Neural progenitor cell (in vitro differentiated cells): ENCODE measurements around the gene LRP1B. TPM values are rescaled to one million over a fixed set of nuclear protein-coding genes. Genes with fewer than 3 reads are reported as not detected.
A peak's percentile ranks its signal among the peaks of the same experiment; 100 is the strongest.
"Not testable (repeated sequence)": the region's sequence is repeated elsewhere in the genome, so short reads cannot be mapped to it uniquely, and the experiment has no call there.

Experiments
- DNase-seq: peaks from one replicate; pipeline ENCODE4 v3.0.0-alpha.2; 2016; ENCODE audit warnings: low spot score
- H2AFZ ChIP-seq: fragments of 200-600 bp; sonication (generic); replicated peaks from 2 replicates; pipeline ENCODE4 v1.6.1; 2016; ENCODE audit warnings: antibody characterized with exemption
- H3F3A ChIP-seq: fragments of 200-600 bp; sonication (generic); 2 replicates; pipeline ENCODE4 v1.6.1; 2016; ENCODE audit warnings: antibody characterized with exemption, low read depth
- H3K27ac ChIP-seq: fragments of 200-600 bp; sonication (generic); 2 replicates; pipeline ENCODE4 v1.5.1; 2016; ENCODE audit warnings: mild to moderate bottlenecking
- H3K27me3 ChIP-seq: fragments of 200-600 bp; sonication (generic); 2 replicates; pipeline ENCODE4 v1.6.1; 2016; ENCODE audit warnings: mild to moderate bottlenecking, moderate library complexity
- H3K36me3 ChIP-seq: fragments of 200-600 bp; sonication (generic); 2 replicates; pipeline ENCODE4 v1.5.1; 2016
- H3K4me1 ChIP-seq: fragments of 200-600 bp; sonication (generic); 2 replicates; pipeline ENCODE4 v1.6.1; 2016; ENCODE audit warnings: mixed run types
- H3K4me2 ChIP-seq: fragments of 200-600 bp; sonication (generic); 2 replicates; pipeline ENCODE4 v1.6.1; 2016
- H3K4me3 ChIP-seq: fragments of 200-600 bp; sonication (generic); 2 replicates; pipeline ENCODE4 v1.5.1; 2016
- H3K79me2 ChIP-seq: fragments of 200-600 bp; sonication (generic); 2 replicates; pipeline ENCODE4 v1.6.1; 2016; ENCODE audit warnings: low read depth
- H3K9ac ChIP-seq: fragments of 200-600 bp; sonication (generic); 2 replicates; pipeline ENCODE4 v1.6.1; 2016
- H3K9me3 ChIP-seq: fragments of 200-600 bp; sonication (generic); 2 replicates; pipeline ENCODE4 v1.5.1; 2016; ENCODE audit warnings: low read depth
- H4K20me1 ChIP-seq: fragments of 200-600 bp; sonication (generic); 2 replicates; pipeline ENCODE4 v1.6.1; 2016; ENCODE audit warnings: low read depth
- H3K27ac Mint-ChIP-seq: 3 replicates; pipeline ENCODE4 v1.8.0; 2021; ENCODE audit warnings: mixed read lengths
- H3K27me3 Mint-ChIP-seq: 2 replicates; pipeline ENCODE4 v1.8.0; 2022; ENCODE audit warnings: low read depth, mild to moderate bottlenecking, inconsistent platforms, moderate library complexity, mixed read lengths; ENCODE audit not compliant: insufficient read depth
- H3K36me3 Mint-ChIP-seq: 3 replicates; pipeline ENCODE4 v1.8.0; 2021; ENCODE audit warnings: mixed read lengths
- H3K4me1 Mint-ChIP-seq: 3 replicates; pipeline ENCODE4 v1.8.0; 2021; ENCODE audit warnings: mixed read lengths
- H3K4me3 Mint-ChIP-seq: 3 replicates; pipeline ENCODE4 v1.8.0; 2021; ENCODE audit warnings: mild to moderate bottlenecking, moderate library complexity, mixed read lengths
- H3K9me3 Mint-ChIP-seq: 3 replicates; pipeline ENCODE4 v1.8.0; 2020; ENCODE audit warnings: mixed read lengths
- EZH2 ChIP-seq: fragments of 200-600 bp; sonication (generic); IDR thresholded peaks from 2 replicates; pipeline ENCODE4 v1.6.1; 2017; ENCODE audit warnings: antibody characterized with exemption, mild to moderate bottlenecking, moderate library complexity
- EZH2phosphoT487 ChIP-seq: fragments of 200-600 bp; sonication (generic); IDR thresholded peaks from 2 replicates; pipeline ENCODE4 v1.6.1; 2017; ENCODE audit warnings: antibody characterized with exemption
- total RNA-seq: library from RNA; depleted of rRNA; stranded (reverse); fragments of >200 nt; gene quantifications from 2 replicates; pipeline ENCODE4 v1.2.3, GENCODE V29; 2015; ENCODE audit warnings: low replicate concordance
- TF ChIP-seq, protein P1 (sequence below): fragments of 200-600 bp; sonication (generic); IDR thresholded peaks from 2 replicates; pipeline ENCODE4 v1.5.1; 2017; ENCODE audit warnings: antibody characterized with exemption, mild to moderate bottlenecking

LRP1B gene
- total RNA-seq, 1 donor from 2014 or later, result not detected

GRCh38 chr2:140424471-140424870 is 1706.3 kb downstream of the LRP1B start:
- no peaks in the 10 kb centered on the region for H3K4me1 ChIP-seq
- no peaks in the 10 kb centered on the region for H3K9me3 ChIP-seq
- no peak overlapping the region for H3K27ac ChIP-seq
- DNase-seq, result peak; percentile 15
- no peaks in the 10 kb centered on the region for H4K20me1 ChIP-seq
- H3K9ac ChIP-seq, result no peak overlapping the region
- peaks cover 9% of the 10 kb centered on the region for H3K9me3 Mint-ChIP-seq
- H3K27me3 Mint-ChIP-seq, result no peaks in the 10 kb centered on the region
- no peak overlapping the region for H3K4me3 Mint-ChIP-seq
- no peaks in the 10 kb centered on the region for H3K36me3 ChIP-seq
- peaks cover 3% of the 10 kb centered on the region for H3K4me1 Mint-ChIP-seq
- no peaks in the 10 kb centered on the region for H3K79me2 ChIP-seq
- H3K27ac Mint-ChIP-seq, result no peak overlapping the region
- H3F3A ChIP-seq, result no peaks in the 10 kb centered on the region
- no peaks in the 10 kb centered on the region for H3K36me3 Mint-ChIP-seq
- H3K4me2 ChIP-seq, result no peak overlapping the region
- H3K4me3 ChIP-seq, result no peak overlapping the region
- no peak overlapping the region for H2AFZ ChIP-seq
- H3K27me3 ChIP-seq, result no peaks in the 10 kb centered on the region
- no peak for TF ChIP-seq EZH2phosphoT487
- TF ChIP-seq EZH2, result no peak
- TF ChIP-seq, protein P1, sequence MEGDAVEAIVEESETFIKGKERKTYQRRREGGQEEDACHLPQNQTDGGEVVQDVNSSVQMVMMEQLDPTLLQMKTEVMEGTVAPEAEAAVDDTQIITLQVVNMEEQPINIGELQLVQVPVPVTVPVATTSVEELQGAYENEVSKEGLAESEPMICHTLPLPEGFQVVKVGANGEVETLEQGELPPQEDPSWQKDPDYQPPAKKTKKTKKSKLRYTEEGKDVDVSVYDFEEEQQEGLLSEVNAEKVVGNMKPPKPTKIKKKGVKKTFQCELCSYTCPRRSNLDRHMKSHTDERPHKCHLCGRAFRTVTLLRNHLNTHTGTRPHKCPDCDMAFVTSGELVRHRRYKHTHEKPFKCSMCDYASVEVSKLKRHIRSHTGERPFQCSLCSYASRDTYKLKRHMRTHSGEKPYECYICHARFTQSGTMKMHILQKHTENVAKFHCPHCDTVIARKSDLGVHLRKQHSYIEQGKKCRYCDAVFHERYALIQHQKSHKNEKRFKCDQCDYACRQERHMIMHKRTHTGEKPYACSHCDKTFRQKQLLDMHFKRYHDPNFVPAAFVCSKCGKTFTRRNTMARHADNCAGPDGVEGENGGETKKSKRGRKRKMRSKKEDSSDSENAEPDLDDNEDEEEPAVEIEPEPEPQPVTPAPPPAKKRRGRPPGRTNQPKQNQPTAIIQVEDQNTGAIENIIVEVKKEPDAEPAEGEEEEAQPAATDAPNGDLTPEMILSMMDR, result no peak

DNA sequence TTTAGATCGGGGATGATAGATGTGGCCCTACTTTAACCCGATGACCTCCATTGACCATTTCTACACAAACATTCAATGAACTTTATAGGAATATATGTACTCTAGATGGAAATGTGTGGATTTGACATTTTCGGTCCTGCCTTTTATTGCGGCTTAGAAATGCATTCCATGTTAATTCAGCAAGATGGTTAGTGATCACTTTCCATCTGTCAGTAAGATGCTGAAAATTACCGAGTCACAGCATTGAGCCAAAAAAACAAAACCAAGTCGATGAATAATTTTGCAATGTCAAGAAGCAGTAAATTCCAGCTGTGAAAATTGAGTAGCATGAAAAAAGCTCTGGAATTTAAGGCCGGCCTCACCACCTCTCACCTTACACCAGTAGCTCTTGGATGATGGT is 1708.1 kb downstream of the LRP1B start:
- Histone ChIP-seq H3K27me3 (no peaks in the 10 kb centered on the region), H3K79me2 (no peaks in the 10 kb centered on the region), H4K20me1 (no peaks in the 10 kb centered on the region), H3K27ac (no peak overlapping the region), H2AFZ (no peak overlapping the region), H3K4me1 (no peaks in the 10 kb centered on the region), H3F3A (no peaks in the 10 kb centered on the region), H3K36me3 (no peaks in the 10 kb centered on the region), H3K4me2 (no peak overlapping the region), H3K4me3 (no peak overlapping the region), H3K9me3 (no peaks in the 10 kb centered on the region), H3K9ac (no peak overlapping the region)
- peaks cover 9% of the 10 kb centered on the region for H3K9me3 Mint-ChIP-seq
- DNase-seq, result no peak
- TF ChIP-seq, protein P1, result no peak
- TF ChIP-seq EZH2phosphoT487 (no peak), EZH2 (no peak)
- H3K27ac Mint-ChIP-seq, result no peak overlapping the region
- H3K27me3 Mint-ChIP-seq, result no peaks in the 10 kb centered on the region
- H3K4me3 Mint-ChIP-seq, result no peak overlapping the region
- no peaks in the 10 kb centered on the region for H3K36me3 Mint-ChIP-seq
- H3K4me1 Mint-ChIP-seq, result peaks cover 3% of the 10 kb centered on the region

DNA sequence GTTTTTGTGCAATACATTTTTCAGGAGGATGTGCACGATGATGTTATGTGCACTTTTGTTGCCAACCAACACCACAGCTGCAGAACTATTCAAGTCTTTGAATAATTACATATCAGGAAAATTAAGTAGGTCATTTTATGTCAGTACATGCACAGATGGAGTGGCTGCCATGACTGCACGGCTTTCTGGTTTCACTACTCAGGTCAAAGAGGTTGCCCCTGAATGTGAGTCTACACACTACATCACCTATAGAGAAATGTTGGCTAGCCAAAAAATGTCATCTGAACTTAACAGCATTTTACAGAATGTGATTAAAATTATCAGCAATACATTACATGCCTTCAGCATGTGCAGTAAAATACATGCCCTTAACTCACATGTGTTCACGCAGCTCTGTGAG is 1713.3 kb downstream of the LRP1B start:
- H3K4me3 Mint-ChIP-seq, result no peak overlapping the region
- TF ChIP-seq EZH2phosphoT487, result no peak
- TF ChIP-seq EZH2, result no peak
- TF ChIP-seq, protein P1, result no peak
- H3K36me3 Mint-ChIP-seq, result no peaks in the 10 kb centered on the region
- Histone ChIP-seq H3K27me3 (no peaks in the 10 kb centered on the region), H3K79me2 (no peaks in the 10 kb centered on the region), H3K4me1 (no peaks in the 10 kb centered on the region), H3K27ac (no peak overlapping the region), H3K4me3 (no peak overlapping the region), H3K9ac (no peak overlapping the region), H3K9me3 (no peaks in the 10 kb centered on the region), H3K36me3 (no peaks in the 10 kb centered on the region), H3F3A (no peaks in the 10 kb centered on the region), H4K20me1 (no peaks in the 10 kb centered on the region), H3K4me2 (no peak overlapping the region), H2AFZ (no peak overlapping the region)
- H3K9me3 Mint-ChIP-seq, result peaks cover 8% of the 10 kb centered on the region
- no peak for DNase-seq
- H3K27me3 Mint-ChIP-seq, result no peaks in the 10 kb centered on the region
- no peak overlapping the region for H3K27ac Mint-ChIP-seq
- no peaks in the 10 kb centered on the region for H3K4me1 Mint-ChIP-seq

- Histone ChIP-seq H3K4me3 (no peak overlapping the region), H3K4me1 (no peaks in the 10 kb centered on the region), H3K9me3 (no peaks in the 10 kb centered on the region), H2AFZ (no peak overlapping the region), H3K27ac (no peak overlapping the region), H4K20me1 (no peaks in the 10 kb centered on the region), H3K4me2 (no peak overlapping the region), H3F3A (no peaks in the 10 kb centered on the region), H3K9ac (no peak overlapping the region), H3K36me3 (no peaks in the 10 kb centered on the region), H3K79me2 (no peaks in the 10 kb centered on the region), H3K27me3 (no peaks in the 10 kb centered on the region)
- Mint-ChIP-seq H3K4me3 (no peak overlapping the region), H3K4me1 (no peaks in the 10 kb centered on the region), H3K36me3 (no peaks in the 10 kb centered on the region), H3K27me3 (no peaks in the 10 kb centered on the region), H3K27ac (no peak overlapping the region), H3K9me3 (peaks cover 8% of the 10 kb centered on the region)
- DNase-seq, result no peak
- TF ChIP-seq EZH2phosphoT487, result no peak
Measured at GRCh38 chr2:140416577-140416976, 1714.2 kb downstream of the LRP1B start.

- not testable (repeated sequence) for H3K4me2 ChIP-seq, H3K36me3 Mint-ChIP-seq, H2AFZ ChIP-seq, H3K9me3 Mint-ChIP-seq, DNase-seq, H3K4me1 ChIP-seq, H3K9ac ChIP-seq, H3K27me3 Mint-ChIP-seq, H3K27ac ChIP-seq, H3K9me3 ChIP-seq, H4K20me1 ChIP-seq, H3K27ac Mint-ChIP-seq, H3K79me2 ChIP-seq, H3K4me1 Mint-ChIP-seq, H3K4me3 ChIP-seq, H3F3A ChIP-seq, H3K27me3 ChIP-seq, H3K36me3 ChIP-seq, H3K4me3 Mint-ChIP-seq
Measured at GRCh38 chr2:140415035-140415434, 1715.8 kb downstream of the LRP1B start.
